PFSK-1 (cell line): ENCODE measurements around the gene TMEM161A.

Experiments
- FOXP2 ChIP-seq: optimal IDR thresholded peaks from 2 replicates; pipeline ENCODE3; 2011; ENCODE audit warnings: borderline replicate concordance, control low read depth, inconsistent platforms; ENCODE audit not compliant: insufficient read depth; ENCODE audit errors: extremely low read length, extremely low read depth
- POLR2AphosphoS5 ChIP-seq: IDR thresholded peaks from 2 replicates; pipeline ENCODE4 v1.6.1; 2012; ENCODE audit warnings: low read depth, mild to moderate bottlenecking, control low read depth, low read length, moderate library complexity
- SIN3A ChIP-seq: IDR thresholded peaks from 2 replicates; pipeline ENCODE4 v1.6.1; 2012; ENCODE audit warnings: mild to moderate bottlenecking, low read length, moderate library complexity, borderline replicate concordance; ENCODE audit not compliant: insufficient read depth
- TAF1 ChIP-seq: IDR thresholded peaks from 2 replicates; pipeline ENCODE4 v1.6.1; 2012; ENCODE audit warnings: low read length, control low read depth, borderline replicate concordance; ENCODE audit not compliant: insufficient read depth
- TF ChIP-seq, protein P1 (sequence below), 2 experiments: IDR thresholded peaks; 2 replicates each; pipeline versions ENCODE4 v1.6.1 to v1.8.0; 2011 to 2012; ENCODE audit warnings: low read depth in 2 of 2, low read length in 2 of 2, control low read depth in 1 of 2, inconsistent platforms in 1 of 2, mild to moderate bottlenecking in 1 of 2, moderate library complexity in 1 of 2; ENCODE audit not compliant: insufficient read depth in 1 of 2

DNA sequence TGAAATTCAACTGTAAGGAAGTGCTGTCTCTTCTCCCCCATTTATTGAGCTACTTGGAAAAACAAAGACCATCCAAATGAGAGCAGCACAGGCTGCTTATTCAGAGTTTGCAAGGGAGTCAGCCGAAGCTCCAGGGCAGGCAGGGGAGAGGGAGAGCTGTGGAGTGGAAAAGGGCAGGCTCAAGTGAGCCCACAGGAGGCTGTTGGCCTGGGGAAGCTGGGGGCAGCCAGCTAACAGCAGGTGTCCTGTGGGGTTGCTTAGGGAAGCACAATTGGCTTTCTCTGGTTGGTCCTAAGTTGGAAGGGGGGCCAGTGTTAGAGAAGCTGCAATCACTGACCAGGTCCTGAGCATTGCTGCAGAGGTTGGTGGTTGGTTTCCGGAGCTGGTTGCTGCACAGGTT lies 50.6 kb downstream of the TMEM161A start:
- TF ChIP-seq POLR2AphosphoS5 (no peak), TAF1 (no peak), SIN3A (no peak), FOXP2 (no peak)
- TF ChIP-seq, protein P1, sequence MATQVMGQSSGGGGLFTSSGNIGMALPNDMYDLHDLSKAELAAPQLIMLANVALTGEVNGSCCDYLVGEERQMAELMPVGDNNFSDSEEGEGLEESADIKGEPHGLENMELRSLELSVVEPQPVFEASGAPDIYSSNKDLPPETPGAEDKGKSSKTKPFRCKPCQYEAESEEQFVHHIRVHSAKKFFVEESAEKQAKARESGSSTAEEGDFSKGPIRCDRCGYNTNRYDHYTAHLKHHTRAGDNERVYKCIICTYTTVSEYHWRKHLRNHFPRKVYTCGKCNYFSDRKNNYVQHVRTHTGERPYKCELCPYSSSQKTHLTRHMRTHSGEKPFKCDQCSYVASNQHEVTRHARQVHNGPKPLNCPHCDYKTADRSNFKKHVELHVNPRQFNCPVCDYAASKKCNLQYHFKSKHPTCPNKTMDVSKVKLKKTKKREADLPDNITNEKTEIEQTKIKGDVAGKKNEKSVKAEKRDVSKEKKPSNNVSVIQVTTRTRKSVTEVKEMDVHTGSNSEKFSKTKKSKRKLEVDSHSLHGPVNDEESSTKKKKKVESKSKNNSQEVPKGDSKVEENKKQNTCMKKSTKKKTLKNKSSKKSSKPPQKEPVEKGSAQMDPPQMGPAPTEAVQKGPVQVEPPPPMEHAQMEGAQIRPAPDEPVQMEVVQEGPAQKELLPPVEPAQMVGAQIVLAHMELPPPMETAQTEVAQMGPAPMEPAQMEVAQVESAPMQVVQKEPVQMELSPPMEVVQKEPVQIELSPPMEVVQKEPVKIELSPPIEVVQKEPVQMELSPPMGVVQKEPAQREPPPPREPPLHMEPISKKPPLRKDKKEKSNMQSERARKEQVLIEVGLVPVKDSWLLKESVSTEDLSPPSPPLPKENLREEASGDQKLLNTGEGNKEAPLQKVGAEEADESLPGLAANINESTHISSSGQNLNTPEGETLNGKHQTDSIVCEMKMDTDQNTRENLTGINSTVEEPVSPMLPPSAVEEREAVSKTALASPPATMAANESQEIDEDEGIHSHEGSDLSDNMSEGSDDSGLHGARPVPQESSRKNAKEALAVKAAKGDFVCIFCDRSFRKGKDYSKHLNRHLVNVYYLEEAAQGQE (IDR thresholded peaks at IDR 0.05; ENCODE audit: insufficient read depth in 1 of 2, low read depth in 2 of 2, low read length in 2 of 2): no peak
